NCI-H524 (cell line): Measurements from ENCODE around the gene HLX.
A peak's percentile ranks its signal among the peaks of the same experiment; 100 is the strongest.

Experiments
- DNase-seq, 2 experiments: peaks; one replicate each; lab custom pipeline; 2025; lab: John Stamatoyannopoulos, UW

HLX gene

GRCh38 chr1:220924331-220924970, 45.2 kb downstream of the HLX start:
- DNase-seq: no peak

GRCh38 chr1:220925707-220926106, 46.5 kb downstream of the HLX start:
- no peak for DNase-seq

GRCh38 chr1:220926146-220926545, 46.9 kb downstream of the HLX start:
- peak; percentile 18 to 58 for DNase-seq

- peak in 1 of 2 experiments; percentile 12 for DNase-seq
Observed at GRCh38 chr1:220927442-220927841, 48.2 kb downstream of the HLX start.

- no peak for DNase-seq
Observed at GRCh38 chr1:220928320-220928719, 49.1 kb downstream of the HLX start.

- peak in 1 of 2 experiments; percentile 43 for DNase-seq
Observed at GRCh38 chr1:220928725-220929300, 49.6 kb downstream of the HLX start.

- DNase-seq: no peak
Observed at GRCh38 chr1:220929304-220929703, 50.1 kb downstream of the HLX start.
